ENCODE results near the gene C4orf50.

The C4orf50 gene

DNA sequence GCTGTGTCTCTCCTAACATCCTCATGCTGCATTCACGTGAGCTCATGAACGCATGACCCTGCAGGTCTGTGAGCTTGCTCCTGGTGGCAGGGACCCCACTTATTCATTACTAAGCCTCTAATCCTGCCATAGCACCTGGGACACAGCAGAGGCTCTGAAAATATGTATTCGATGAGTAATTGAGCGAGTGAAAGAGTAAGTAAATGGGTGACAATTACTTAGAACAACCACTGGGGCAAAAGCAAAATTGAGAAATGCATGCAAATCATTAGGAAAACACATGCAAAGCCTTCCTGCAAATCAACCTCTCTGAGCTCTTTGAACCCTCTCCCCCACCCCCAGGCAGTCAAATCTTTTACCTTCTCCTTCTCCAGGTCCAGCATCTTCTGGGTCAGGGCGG, 23.6 kb upstream of the C4orf50 start:
- in situ Hi-C loops (cut with HindIII; ENCODE audit: low sequenced_read_pairs): no loop called here
- TF ChIP-seq, protein P1, sequence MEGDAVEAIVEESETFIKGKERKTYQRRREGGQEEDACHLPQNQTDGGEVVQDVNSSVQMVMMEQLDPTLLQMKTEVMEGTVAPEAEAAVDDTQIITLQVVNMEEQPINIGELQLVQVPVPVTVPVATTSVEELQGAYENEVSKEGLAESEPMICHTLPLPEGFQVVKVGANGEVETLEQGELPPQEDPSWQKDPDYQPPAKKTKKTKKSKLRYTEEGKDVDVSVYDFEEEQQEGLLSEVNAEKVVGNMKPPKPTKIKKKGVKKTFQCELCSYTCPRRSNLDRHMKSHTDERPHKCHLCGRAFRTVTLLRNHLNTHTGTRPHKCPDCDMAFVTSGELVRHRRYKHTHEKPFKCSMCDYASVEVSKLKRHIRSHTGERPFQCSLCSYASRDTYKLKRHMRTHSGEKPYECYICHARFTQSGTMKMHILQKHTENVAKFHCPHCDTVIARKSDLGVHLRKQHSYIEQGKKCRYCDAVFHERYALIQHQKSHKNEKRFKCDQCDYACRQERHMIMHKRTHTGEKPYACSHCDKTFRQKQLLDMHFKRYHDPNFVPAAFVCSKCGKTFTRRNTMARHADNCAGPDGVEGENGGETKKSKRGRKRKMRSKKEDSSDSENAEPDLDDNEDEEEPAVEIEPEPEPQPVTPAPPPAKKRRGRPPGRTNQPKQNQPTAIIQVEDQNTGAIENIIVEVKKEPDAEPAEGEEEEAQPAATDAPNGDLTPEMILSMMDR (IDR thresholded peaks at IDR 0.05; ENCODE audit: low read depth, low read length, missing control alignments): no peak
- H3K4me3 ChIP-seq (ENCODE audit: low read depth, low read length): no peak overlapping the region
- no peak for DNase-seq (ENCODE audit: low read depth)

DNA sequence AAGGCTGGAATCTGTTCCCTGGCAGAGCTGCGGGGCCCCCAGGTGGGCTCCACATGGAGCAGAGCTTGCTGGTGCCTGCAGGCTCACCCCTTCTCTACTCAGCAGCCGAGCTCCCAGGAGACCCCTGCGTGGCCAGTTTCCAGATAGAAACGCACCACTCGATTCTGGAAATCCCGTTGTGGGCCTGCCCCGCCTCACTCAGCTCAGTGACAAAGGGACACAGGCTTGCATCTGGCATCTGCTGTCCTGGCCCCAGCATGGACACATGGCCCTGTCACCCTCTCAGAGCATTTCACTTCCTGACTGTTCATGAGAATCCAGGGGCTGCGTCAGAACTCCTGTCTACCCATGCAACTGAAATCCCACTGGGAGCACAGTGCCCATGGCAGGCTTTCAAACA, 20.5 kb upstream of the C4orf50 start:
- H3K4me3 ChIP-seq (ENCODE audit: low read depth, low read length): no peak overlapping the region
- DNase-seq (ENCODE audit: low read depth): no peak
- TF ChIP-seq, protein P1 (IDR thresholded peaks at IDR 0.05; ENCODE audit: low read depth, low read length, missing control alignments): no peak
- in situ Hi-C loops (cut with HindIII; ENCODE audit: low sequenced_read_pairs): no loop called here

DNA sequence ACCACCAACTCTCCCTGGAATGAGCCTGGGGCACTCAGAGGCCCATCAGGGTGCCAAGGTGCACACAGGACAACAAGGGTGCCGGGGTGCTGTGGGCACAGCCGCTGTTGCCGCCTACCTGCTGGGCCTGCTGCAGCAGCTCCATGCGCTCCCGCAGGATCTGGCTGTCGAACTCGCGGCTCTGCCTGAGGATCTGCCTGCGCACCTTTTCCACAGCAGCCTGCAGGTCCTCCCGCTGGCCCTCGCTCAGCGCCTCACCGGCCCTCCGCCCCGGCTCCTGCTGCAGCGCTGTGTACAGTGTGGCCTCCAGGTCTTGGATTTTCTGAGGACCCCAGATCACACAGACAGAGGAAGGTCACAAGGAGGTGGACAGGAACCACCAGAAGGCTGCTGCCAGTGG, 17.6 kb upstream of the C4orf50 start:
- H3K4me3 ChIP-seq (ENCODE audit: low read depth, low read length): no peak overlapping the region
- DNase-seq (ENCODE audit: low read depth): no peak
- TF ChIP-seq, protein P1 (IDR thresholded peaks at IDR 0.05; ENCODE audit: low read depth, low read length, missing control alignments): no peak
- in situ Hi-C loops (cut with HindIII; ENCODE audit: low sequenced_read_pairs): no loop called here

DNA sequence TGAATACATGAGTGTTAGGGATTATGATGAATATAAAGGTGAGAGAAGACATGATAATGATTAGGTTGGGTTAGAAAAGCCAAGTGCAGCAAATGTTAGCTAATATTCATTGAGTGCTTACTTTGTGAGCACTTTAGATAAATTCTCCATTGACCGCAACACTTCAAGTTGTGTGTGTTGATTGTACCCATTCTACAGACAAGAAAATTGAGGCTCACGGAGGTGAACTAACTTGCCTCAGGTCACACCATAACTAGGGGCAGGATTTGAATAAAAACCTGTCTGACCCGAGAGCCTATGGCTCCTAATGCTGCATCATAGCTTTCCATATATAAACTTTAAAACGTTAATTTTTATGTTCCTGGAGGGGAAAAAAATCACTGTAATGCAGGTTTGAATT, 15.2 kb upstream of the C4orf50 start:
- TF ChIP-seq, protein P1 (IDR thresholded peaks at IDR 0.05; ENCODE audit: low read depth, low read length, missing control alignments): no peak
- in situ Hi-C loops (cut with HindIII; ENCODE audit: low sequenced_read_pairs): no loop called here
- no peak for DNase-seq (ENCODE audit: low read depth)
- no peak overlapping the region for H3K4me3 ChIP-seq (ENCODE audit: low read depth, low read length)

DNA sequence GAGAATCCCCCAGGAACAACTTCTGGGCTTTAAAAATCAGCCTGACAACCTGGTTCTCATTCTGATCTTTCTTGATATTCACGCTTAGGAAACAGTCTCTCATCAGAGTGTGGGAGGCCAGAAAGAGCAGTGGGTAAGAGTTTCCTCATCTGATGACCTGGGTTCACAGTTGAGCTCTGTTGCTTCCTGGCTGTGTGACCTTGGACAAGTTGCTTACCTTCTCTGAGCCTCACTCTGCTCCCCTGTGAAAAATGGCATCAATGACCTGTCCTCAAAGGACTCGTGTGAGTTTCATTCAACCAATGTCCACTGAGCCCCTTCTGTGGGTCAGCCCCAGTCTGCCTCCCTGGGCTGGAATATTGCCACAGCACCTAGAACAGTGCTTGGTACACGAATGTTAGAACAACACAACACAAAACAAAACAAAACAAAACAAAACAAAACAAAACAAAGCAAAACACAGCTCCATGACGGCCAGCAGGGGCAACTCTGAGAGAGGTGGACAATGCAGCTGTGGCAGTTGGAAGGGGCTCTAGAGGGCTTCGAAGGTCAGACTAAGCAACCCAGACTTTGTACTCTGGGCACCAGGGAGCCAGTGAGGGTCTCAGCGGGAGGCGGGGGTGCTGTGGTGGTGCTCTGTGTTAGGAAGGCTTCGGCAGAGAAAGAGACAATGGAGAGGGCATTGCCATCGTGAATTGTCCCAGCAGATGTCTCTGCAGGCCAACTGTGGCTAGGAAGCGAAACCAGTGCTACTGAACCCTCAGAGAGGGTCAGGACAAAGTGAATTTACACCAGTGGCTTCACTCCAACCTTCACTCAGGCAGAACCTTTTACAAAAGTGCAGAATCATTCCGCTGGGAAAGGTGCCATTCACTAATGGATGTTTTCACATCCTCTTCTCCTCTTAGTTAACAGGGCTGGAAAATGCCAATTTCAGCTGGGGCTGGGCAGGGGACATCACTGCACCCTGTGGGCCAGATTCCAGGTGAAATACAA, 14.3 kb upstream of the C4orf50 start:
- TF ChIP-seq, protein P1 (IDR thresholded peaks at IDR 0.05; ENCODE audit: low read depth, low read length, missing control alignments): no peak
- DNase-seq (ENCODE audit: low read depth): no peak
- in situ Hi-C loops (cut with HindIII; ENCODE audit: low sequenced_read_pairs): no loop called here
- no peak overlapping the region for H3K4me3 ChIP-seq (ENCODE audit: low read depth, low read length)

DNA sequence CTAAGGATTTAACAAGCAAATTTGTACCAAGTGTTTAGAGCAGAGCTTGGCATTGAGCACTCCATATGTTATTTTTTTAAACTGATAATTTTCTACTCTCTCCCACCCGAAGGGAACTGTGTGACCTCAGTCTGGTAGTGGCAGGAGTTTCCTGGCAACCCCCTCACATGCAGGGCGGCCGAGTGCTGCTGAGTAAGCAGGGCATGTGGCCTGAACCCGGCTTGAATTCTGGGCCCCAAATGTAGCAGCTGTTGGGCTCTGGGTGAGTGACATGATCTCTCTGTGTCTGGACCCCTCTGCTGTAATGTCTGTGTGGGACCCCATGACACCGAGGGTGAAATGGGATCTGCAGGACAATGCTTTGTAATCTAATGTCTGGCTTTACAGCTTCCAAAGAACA, 13.6 kb upstream of the C4orf50 start:
- in situ Hi-C loops (cut with HindIII; ENCODE audit: low sequenced_read_pairs): no loop called here

More for the DNA sequence above, 13.6 kb upstream of the C4orf50 start:
- DNase-seq (ENCODE audit: low read depth): no peak
- TF ChIP-seq, protein P1 (IDR thresholded peaks at IDR 0.05; ENCODE audit: low read depth, low read length, missing control alignments): no peak
- H3K4me3 ChIP-seq (ENCODE audit: low read depth, low read length): no peak overlapping the region

All from astrocyte of the cerebellum (primary cell).